Astrocyte of the cerebellum (primary cell): Measurements from ENCODE around the gene ARFRP1.

ENCODE experiments used
- DNase-seq: peaks from one replicate; pipeline ENCODE4 v3.0.0-alpha.2; 2011; ENCODE audit warnings: low read depth
- H3K4me3 ChIP-seq: 2 replicates; pipeline ENCODE4 v1.5.1; 2011; ENCODE audit warnings: mild to moderate bottlenecking, low read depth, low read length, moderate library complexity
- CTCF ChIP-seq: IDR thresholded peaks from 2 replicates; pipeline ENCODE4 v1.5.1; 2012; ENCODE audit warnings: low read length, low read depth, moderate library complexity, mild to moderate bottlenecking; ENCODE audit errors: missing control alignments
- in situ Hi-C: cut with HindIII; loops from 2 replicates; pipeline ENCODE4 v1.10.0; 2017; ENCODE audit warnings: low sequenced_read_pairs

The ARFRP1 gene

GRCh38 chr20:63701329-63702035 is 6.3 kb downstream of the ARFRP1 start:
- no peak for TF ChIP-seq CTCF

GRCh38 chr20:63701051-63701328 is 6.8 kb downstream of the ARFRP1 start:
- H3K4me3 ChIP-seq = no peak overlapping the region
- DNase-seq = no peak
- TF ChIP-seq CTCF = no peak
- in situ Hi-C loops = no loop called here

More at GRCh38 chr20:63701329-63702035, 6.3 kb downstream of the ARFRP1 start:
- in situ Hi-C loops = no loop called here
- DNase-seq = no peak
- no peak overlapping the region for H3K4me3 ChIP-seq

GRCh38 chr20:63700199-63701050 is 7.4 kb downstream of the ARFRP1 start:
- TF ChIP-seq CTCF = no peak
- DNase-seq = no peak
- in situ Hi-C loops = no loop called here
- H3K4me3 ChIP-seq = no peak overlapping the region

GRCh38 chr20:63699466-63700198 is 8.1 kb downstream of the ARFRP1 start:
- no peak overlapping the region for H3K4me3 ChIP-seq
- DNase-seq = no peak
- no peak for TF ChIP-seq CTCF
- in situ Hi-C loops = loop anchor here (5.0 kb wide), 1 partner anchor 37 kb away; no protein-coding TSS in a partner anchor

- no peak for TF ChIP-seq CTCF
- H3K4me3 ChIP-seq = peak overlapping the region; percentile 6
- in situ Hi-C loops = loop anchor here (5.0 kb wide), 1 partner anchor 37 kb away; no protein-coding TSS in a partner anchor
- peak; percentile 66 for DNase-seq
Observed at GRCh38 chr20:63698739-63699465, 8.9 kb downstream of the ARFRP1 start.
